HG02840 (cell line): Measurements from ENCODE around the gene UACA.

Experiments
- ATAC-seq: cut with Tn5 transposase; IDR thresholded peaks from one replicate; pipeline ENCODE4 v1.9.1; 2021; ENCODE audit warnings: mild to moderate bottlenecking, moderate library complexity, moderate number of reproducible peaks; ENCODE audit not compliant: unreplicated experiment, low FRiP score

Gene UACA

GRCh38 chr15:70605606-70606410, 157.6 kb downstream of the UACA start:
- no peak for ATAC-seq

GRCh38 chr15:70604666-70605315, 158.6 kb downstream of the UACA start:
- no peak for ATAC-seq
